ENCODE measurements around the gene WNT7B.

WNT7B gene

GRCh38 chr22:45971408-45972028, 5.4 kb downstream of the WNT7B start:
- no peak for DNase-seq (ENCODE audit: low spot score)

GRCh38 chr22:45970705-45971407, 6.1 kb downstream of the WNT7B start:
- DNase-seq (ENCODE audit: low spot score), result peak; percentile 50

- DNase-seq (ENCODE audit: low spot score), result no peak
Observed at GRCh38 chr22:45969801-45970470, 7.0 kb downstream of the WNT7B start.

- DNase-seq (ENCODE audit: low spot score), result no peak
Observed at GRCh38 chr22:45969414-45969799, 7.6 kb downstream of the WNT7B start.

DNA sequence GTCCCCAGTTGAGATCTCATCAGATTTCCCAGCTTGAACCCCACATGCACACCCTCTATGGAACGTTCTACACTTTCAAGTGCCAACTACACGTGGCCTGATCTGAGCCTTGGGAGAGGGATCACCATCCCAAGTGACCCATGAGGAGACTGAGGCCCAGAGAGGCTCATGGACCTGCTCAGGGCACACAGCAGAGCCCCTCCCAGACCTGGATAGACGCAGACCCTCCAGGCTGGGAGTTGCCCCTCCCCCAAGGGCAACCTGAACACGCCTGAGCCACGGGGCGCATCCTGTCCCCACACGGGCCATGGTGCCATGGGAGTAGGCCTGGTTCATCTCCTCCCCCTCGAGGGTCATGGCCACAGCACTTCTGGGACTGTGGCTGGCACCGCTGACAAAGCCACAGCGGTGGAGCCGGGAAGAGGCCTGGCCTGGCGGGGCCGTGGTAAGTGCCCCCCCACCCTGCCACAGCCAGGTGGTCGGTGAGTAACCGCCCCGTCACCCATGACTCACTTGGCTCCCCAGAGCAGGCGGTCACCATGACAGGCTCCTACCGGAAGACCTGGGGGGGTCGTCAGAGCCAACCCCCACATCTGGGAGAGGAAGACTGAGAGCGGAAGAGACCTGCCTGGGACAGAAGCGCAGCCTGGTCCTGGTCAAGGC, 8.1 kb downstream of the WNT7B start:
- DNase-seq (ENCODE audit: low spot score), result peak; percentile 68

DNA sequence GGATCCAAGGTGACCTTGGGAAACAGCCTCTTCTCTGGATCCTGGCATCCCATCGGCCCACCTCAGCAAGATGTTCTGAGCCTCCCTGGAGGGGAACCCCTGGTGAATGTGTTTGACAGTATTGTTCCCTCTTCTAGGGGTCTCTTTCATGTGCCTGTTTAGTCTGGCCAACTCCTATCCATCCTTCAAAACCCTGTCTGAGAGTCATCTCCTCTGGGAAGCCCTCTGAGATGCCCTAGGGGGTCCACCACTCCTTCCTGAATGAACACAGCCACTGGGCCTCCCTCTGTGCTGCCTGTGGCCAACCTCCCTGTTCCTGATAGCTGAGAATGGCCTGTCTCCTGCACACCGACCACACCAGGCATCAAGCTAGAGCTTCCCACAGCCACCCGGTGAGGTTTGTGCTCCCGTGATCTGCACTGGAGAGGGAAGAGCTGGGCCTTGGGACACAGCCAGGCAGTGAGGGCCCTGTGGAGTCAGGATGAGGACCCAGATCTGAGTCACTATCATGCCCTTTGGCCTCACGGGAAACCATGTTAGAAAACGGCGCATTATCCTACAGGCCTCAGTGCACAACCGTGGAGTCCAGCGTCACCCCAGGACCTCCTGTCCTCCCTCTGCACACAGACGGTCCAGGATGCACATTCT, 8.8 kb downstream of the WNT7B start:
- no peak for DNase-seq (ENCODE audit: low spot score)

- DNase-seq (ENCODE audit: low spot score), result no peak
Observed at GRCh38 chr22:45966895-45967365, 10.0 kb downstream of the WNT7B start.

- DNase-seq (ENCODE audit: low spot score), result no peak
Observed at GRCh38 chr22:45966320-45966894, 10.6 kb downstream of the WNT7B start.

- no peak for DNase-seq (ENCODE audit: low spot score)
Observed at GRCh38 chr22:45965563-45965962, 11.4 kb downstream of the WNT7B start.

GRCh38 chr22:45964926-45965527, 11.9 kb downstream of the WNT7B start:
- no peak for DNase-seq (ENCODE audit: low spot score)

DNA sequence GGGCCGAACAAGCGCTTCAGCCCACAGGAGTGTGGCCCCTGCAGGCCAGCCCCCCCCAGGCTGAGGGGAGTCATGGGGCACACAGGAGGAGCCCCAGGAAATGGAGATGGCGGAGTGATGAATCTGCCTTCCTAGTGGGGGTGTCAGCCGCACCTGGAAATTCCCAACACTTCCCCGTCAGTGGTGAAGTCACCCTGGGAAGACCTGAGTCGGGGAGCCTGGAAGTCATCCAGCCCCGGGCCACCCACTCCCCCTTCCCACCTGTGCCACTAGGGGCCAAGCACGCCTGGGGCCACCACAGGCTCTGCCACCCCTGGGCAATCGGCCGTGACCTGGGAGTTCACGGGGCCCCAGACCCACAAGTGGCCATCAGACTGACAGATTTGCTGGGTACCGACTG, 12.6 kb downstream of the WNT7B start:
- DNase-seq (ENCODE audit: low spot score), result no peak

- no peak for DNase-seq (ENCODE audit: low spot score)
Observed at GRCh38 chr22:45963821-45964220, 13.1 kb downstream of the WNT7B start.

- no peak for DNase-seq (ENCODE audit: low spot score)
Observed at GRCh38 chr22:45962756-45963324, 14.1 kb downstream of the WNT7B start.

GRCh38 chr22:45962434-45962718, 14.6 kb downstream of the WNT7B start:
- DNase-seq (ENCODE audit: low spot score), result no peak

- DNase-seq (ENCODE audit: low spot score), result no peak
Observed at GRCh38 chr22:45961679-45962433, 15.1 kb downstream of the WNT7B start.

DNA sequence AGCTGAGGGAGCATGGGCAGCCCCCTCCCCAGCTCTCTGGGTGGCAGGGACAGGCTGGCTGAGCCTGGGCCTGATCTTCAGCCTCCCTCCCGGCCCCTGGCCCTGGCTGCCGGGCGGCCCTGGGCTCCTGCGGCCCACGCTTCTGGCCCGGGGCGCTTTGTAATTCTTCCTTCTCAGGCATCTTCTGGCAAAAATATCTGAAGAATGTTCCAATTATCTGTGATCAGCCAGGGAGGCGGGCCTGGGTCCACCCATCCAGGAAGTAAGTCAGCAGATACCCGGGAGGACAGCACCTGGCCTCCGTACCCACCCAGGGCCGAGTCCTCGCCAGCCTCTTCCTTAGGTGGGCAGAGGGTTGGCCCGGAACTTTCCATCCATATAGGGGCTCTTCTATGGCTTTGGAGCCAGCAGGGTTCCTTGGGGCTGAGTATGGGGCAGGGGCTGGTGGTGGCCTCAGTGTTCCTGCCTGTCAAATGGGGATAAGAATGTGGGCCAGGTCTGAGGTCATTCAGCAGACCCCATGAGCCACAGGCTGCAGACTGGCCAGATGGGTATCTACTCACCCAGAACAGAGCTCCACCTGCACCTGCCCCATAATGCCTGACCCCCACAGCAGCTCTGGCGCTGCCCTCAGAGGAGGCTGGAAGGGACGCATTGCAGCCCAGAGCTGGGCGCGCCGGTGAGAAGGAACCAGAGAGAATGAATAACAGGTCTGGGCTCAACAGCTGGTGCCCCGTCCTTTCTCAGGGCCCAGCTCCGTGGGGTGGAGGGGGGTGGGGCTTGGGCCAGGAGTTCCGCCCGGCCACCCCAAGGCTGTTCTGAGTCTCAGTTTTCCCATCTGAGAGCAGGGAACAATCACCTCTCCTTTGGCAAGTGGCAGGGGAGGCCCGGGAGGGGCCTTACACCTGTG, 16.2 kb downstream of the WNT7B start:
- DNase-seq (ENCODE audit: low spot score), result peak; percentile 59

DNA sequence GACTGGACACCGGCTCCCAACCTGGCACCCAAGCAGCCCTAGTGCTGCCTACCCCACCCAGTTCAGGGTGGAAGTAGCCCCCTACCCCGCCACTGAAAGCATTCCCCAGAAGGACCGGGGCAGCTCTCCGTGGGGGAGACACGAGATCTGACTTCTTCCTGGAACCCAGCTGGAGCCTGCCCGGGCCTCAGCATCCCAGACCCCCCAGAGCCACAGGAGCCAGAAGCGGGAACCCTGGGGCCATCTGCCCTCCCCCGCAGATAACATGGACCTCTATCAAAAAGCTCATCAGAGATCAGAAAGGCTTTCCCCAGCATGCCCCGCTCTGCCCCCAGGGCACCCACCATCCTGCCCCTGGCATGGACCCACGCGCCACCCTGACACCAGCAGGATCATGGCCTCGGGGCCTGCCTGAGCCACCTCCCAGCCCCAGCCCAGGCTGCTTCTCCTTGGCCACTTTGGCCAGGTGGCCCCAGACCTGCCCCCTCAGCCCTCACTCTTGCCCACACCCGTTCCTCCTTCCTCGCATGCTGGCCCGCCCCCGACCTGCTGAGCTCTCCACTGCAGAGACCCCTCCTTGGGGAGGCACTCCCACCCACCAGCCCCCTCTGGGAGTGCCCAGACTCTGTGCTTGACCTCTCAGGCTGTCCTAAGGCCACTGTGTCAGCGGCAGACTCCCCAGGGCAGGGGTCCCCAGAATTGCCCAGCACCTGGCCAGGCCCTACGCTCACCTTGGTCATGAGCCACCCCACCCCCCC, 17.1 kb downstream of the WNT7B start:
- no peak for DNase-seq (ENCODE audit: low spot score)

DNA sequence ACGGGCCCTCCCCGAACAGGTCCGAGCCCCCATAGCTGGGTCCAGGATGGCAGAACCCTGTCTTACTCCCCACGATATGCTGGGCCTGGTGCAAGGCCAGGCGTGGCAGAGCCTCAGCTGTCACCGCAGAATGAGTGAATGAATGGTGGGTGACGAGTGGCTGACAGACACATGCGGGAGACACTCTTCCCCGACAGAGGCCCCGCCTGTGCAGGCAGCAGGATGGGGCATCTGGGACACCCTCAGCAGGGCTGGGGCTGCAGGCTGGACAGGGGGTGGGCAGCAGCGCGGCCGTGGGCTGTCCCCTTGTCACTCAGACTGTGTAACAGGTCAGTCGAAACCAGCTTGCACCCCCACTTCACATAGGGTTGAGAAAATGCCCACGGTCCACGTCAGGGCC, 18.0 kb downstream of the WNT7B start:
- DNase-seq (ENCODE audit: low spot score), result no peak

DNA sequence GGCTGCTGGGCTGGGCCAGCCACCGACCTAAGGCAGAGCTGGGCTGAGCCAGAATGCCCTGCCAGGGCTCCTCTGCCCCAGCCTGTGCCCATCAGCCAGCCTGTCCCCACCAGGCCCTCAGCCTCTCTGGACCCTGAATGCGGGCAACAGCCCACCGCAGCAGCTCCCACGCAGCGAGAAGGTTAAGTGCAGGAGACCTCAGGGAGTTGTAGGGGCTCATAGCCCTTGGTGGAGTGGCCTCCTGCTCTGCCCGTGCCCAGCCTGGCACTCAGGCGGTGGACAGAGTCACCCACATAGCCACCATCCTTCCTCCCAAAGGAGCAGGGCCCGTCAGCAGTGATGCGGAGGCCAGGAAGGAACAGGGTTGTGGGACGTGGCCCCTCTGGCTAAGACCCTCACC, 19.1 kb downstream of the WNT7B start:
- no peak for DNase-seq (ENCODE audit: low spot score)

Data from GM03348 (cell line).